Right lobe of liver (tissue), 4 donors: ENCODE data around the gene HS3ST2.

Experiments used
- CTCF ChIP-seq, 4 donors: fragments of 200-600 bp in 3 of 4; fragments of 450-650 bp in 1 of 4; IDR thresholded peaks; one replicate each; pipeline versions ENCODE4 v1.5.1 to v1.8.0; 2016 to 2022; ENCODE audit warnings: antibody characterized with exemption in 4 of 4, mild to moderate bottlenecking in 2 of 4
- POLR2A ChIP-seq: fragments of 450-650 bp; IDR thresholded peaks from one replicate; pipeline ENCODE4 v1.6.1; 2017; ENCODE audit warnings: antibody characterized with exemption, mild to moderate bottlenecking
- donor health status: DM: no; HTN: no; CAD: no.
- donor health status: DM: no; HTN: no; CAD: no.
- donor health status: DM: no; HTN: yes; CAD: no.

- no peak for TF ChIP-seq CTCF (IDR thresholded peaks at IDR 0.05)
- no peak for TF ChIP-seq POLR2A
Measured at GRCh38 chr16:22885951-22886350, 72.0 kb downstream of the HS3ST2 start.
